Measurements from ENCODE around the gene KIF19. TPM values are rescaled to one million over a fixed set of nuclear protein-coding genes. Genes with fewer than 3 reads are reported as not detected.

KIF19 gene
- total and polyA plus RNA-seq, 11 donors = 0.12 to 3.0 (median 0.19) TPM; not detected in 2

- Histone ChIP-seq H3K27me3 (no peaks in the 10 kb centered on the region), H3K27ac (no peak overlapping the region), H3K4me1 (peaks cover 0 to 20% (median 14%) of the 10 kb centered on the region in 12 donors), H3K4me3 (no peak overlapping the region), H3K36me3 (no peaks in the 10 kb centered on the region), H3K9me3 (no peaks in the 10 kb centered on the region)
- 89 to 95% (median 92%) methylated on average over 3 of the region's 3 CpGs for WGBS, 4 donors
- intact Hi-C loops (cut with DNase I) = loop anchor here in 2 of 10 donors (5.0 kb wide), 2 partner anchors 37 to 42 kb away; no protein-coding TSS in a partner anchor
- ATAC-seq = no peak
- DNase-seq = peak in 1 of 5 donors; percentile 20
- TF ChIP-seq POLR2A (IDR thresholded peaks at IDR 0.05) (no peak), CTCF (IDR thresholded peaks at IDR 0.05) (no peak)
Measured at GRCh38 chr17:74385201-74385600, 59.2 kb downstream of the KIF19 start.

- intact Hi-C loops (cut with DNase I) = loop anchor here in 2 of 10 donors (5.0 kb wide), 2 partner anchors 36 to 41 kb away; no protein-coding TSS in a partner anchor
- peak overlapping the region in 11 of 12 donors; percentile 36 to 85 (median 70) for H3K27ac ChIP-seq
Measured at GRCh38 chr17:74386386-74386785, 60.4 kb downstream of the KIF19 start.

GRCh38 chr17:74387365-74388218 is 61.6 kb downstream of the KIF19 start:
- peak in 1 of 5 donors; percentile 31 for DNase-seq
- Histone ChIP-seq H3K36me3 (no peaks in the 10 kb centered on the region), H3K9me3 (no peaks in the 10 kb centered on the region), H3K4me3 (no peak overlapping the region), H3K27ac (peak overlapping the region in 4 of 12 donors; percentile 59 to 82 (median 75)), H3K27me3 (no peaks in the 10 kb centered on the region), H3K4me1 (peaks cover 0 to 14% (median 13%) of the 10 kb centered on the region in 12 donors)
- WGBS, 4 donors = 85 to 93% (median 89%) methylated on average over 14 to 17 of the region's 17 CpGs
- ATAC-seq = no peak
- intact Hi-C loops (cut with DNase I) = loop anchor here in 2 of 10 donors (5.0 kb wide), 2 partner anchors 35 to 40 kb away; no protein-coding TSS in a partner anchor
- TF ChIP-seq CTCF (IDR thresholded peaks at IDR 0.05) = no peak
- no peak for TF ChIP-seq POLR2A (IDR thresholded peaks at IDR 0.05)

More at GRCh38 chr17:74386386-74386785, 60.4 kb downstream of the KIF19 start:
- Histone ChIP-seq H3K4me3 (no peak overlapping the region), H3K4me1 (peaks cover 0 to 14% (median 13%) of the 10 kb centered on the region in 12 donors), H3K9me3 (no peaks in the 10 kb centered on the region), H3K36me3 (no peaks in the 10 kb centered on the region), H3K27me3 (no peaks in the 10 kb centered on the region)
- peak; percentile 70 to 94 (median 84) for ATAC-seq
- no peak for TF ChIP-seq CTCF (IDR thresholded peaks at IDR 0.05)
- no peak for TF ChIP-seq POLR2A (IDR thresholded peaks at IDR 0.05)
- 9 to 31% (median 18%) methylated on average over 8 of the region's 8 CpGs for WGBS, 4 donors
- DNase-seq = peak; percentile 73 to 86 (median 79)

All from heart left ventricle (tissue), 16 donors.